WTC11 (cell line): ENCODE data around the gene MMP21.

Experiments
- ATF2 ChIP-seq: sonication (generic); formaldehyde crosslinking; IDR thresholded peaks from 2 replicates; pipeline ENCODE4 v1.8.1; 2022; ENCODE audit warnings: low read depth, missing genetic modification reagents, borderline replicate concordance
- CTCF ChIP-seq: fragments of 200-600 bp; IDR thresholded peaks from 2 replicates; pipeline ENCODE4 v1.8.0; 2022; ENCODE audit warnings: antibody characterized with exemption
- JUN ChIP-seq: sonication (generic); formaldehyde crosslinking; IDR thresholded peaks from 2 replicates; pipeline ENCODE4 v1.8.0; 2023; ENCODE audit warnings: mild to moderate bottlenecking, missing genetic modification reagents
- SP1 ChIP-seq: sonication (generic); formaldehyde crosslinking; conservative IDR thresholded peaks from 2 replicates; pipeline ENCODE4 v1.8.1; 2022; ENCODE audit warnings: missing genetic modification reagents
- USF2 ChIP-seq: sonication (generic); formaldehyde crosslinking; IDR thresholded peaks from 2 replicates; pipeline ENCODE4 v1.8.1; 2023; ENCODE audit warnings: mild to moderate bottlenecking, missing genetic modification reagents, moderate library complexity
- ZNF423 ChIP-seq: fragments of 250-450 bp; sonication (Bioruptor Pico); IDR thresholded peaks from 2 replicates; pipeline ENCODE4 v2.1.2; 2022; ENCODE audit warnings: mild to moderate bottlenecking, moderate library complexity

- no peak for TF ChIP-seq JUN (CRISPR knock-in tag)
- TF ChIP-seq ATF2 (CRISPR knock-in tag), result no peak
- no peak for TF ChIP-seq USF2 (CRISPR knock-in tag)
- no peak for TF ChIP-seq CTCF
- TF ChIP-seq SP1 (CRISPR knock-in tag), result no peak
- no peak for TF ChIP-seq ZNF423
These were observed 20.1 kb upstream of the MMP21 start for GRCh38 chr10:125795637-125796190.
